ENCODE results near the gene NRIP1.

The NRIP1 gene, protein sequence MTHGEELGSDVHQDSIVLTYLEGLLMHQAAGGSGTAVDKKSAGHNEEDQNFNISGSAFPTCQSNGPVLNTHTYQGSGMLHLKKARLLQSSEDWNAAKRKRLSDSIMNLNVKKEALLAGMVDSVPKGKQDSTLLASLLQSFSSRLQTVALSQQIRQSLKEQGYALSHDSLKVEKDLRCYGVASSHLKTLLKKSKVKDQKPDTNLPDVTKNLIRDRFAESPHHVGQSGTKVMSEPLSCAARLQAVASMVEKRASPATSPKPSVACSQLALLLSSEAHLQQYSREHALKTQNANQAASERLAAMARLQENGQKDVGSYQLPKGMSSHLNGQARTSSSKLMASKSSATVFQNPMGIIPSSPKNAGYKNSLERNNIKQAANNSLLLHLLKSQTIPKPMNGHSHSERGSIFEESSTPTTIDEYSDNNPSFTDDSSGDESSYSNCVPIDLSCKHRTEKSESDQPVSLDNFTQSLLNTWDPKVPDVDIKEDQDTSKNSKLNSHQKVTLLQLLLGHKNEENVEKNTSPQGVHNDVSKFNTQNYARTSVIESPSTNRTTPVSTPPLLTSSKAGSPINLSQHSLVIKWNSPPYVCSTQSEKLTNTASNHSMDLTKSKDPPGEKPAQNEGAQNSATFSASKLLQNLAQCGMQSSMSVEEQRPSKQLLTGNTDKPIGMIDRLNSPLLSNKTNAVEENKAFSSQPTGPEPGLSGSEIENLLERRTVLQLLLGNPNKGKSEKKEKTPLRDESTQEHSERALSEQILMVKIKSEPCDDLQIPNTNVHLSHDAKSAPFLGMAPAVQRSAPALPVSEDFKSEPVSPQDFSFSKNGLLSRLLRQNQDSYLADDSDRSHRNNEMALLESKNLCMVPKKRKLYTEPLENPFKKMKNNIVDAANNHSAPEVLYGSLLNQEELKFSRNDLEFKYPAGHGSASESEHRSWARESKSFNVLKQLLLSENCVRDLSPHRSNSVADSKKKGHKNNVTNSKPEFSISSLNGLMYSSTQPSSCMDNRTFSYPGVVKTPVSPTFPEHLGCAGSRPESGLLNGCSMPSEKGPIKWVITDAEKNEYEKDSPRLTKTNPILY (N-terminal part only)

GRCh38 chr21:15064576-15065391 lies at the start of gene NRIP1:
TSS of gene NRIP1 (minus strand) at chr21:15065000. CDS start at chr21:14968192, 96,808 bp downstream.
- in situ Hi-C loops (cut with HindIII; ENCODE audit: low pct_ligation_motif_present, low sequenced_read_pairs) = no loop called here
- H3K27me3 ChIP-seq (replicated peaks) = no peaks in the 10 kb centered on the region
- peaks cover 6% of the 10 kb centered on the region for H3K36me3 ChIP-seq (replicated peaks)
- H3K27ac ChIP-seq = peak within 1 kb of the TSS; percentile 90
- TF ChIP-seq, protein P1, sequence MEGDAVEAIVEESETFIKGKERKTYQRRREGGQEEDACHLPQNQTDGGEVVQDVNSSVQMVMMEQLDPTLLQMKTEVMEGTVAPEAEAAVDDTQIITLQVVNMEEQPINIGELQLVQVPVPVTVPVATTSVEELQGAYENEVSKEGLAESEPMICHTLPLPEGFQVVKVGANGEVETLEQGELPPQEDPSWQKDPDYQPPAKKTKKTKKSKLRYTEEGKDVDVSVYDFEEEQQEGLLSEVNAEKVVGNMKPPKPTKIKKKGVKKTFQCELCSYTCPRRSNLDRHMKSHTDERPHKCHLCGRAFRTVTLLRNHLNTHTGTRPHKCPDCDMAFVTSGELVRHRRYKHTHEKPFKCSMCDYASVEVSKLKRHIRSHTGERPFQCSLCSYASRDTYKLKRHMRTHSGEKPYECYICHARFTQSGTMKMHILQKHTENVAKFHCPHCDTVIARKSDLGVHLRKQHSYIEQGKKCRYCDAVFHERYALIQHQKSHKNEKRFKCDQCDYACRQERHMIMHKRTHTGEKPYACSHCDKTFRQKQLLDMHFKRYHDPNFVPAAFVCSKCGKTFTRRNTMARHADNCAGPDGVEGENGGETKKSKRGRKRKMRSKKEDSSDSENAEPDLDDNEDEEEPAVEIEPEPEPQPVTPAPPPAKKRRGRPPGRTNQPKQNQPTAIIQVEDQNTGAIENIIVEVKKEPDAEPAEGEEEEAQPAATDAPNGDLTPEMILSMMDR (IDR thresholded peaks at IDR 0.05; ENCODE audit: low read depth, low read length, missing control alignments) = no peak
- peak; percentile 88 for DNase-seq
- peak within 1 kb of the TSS; percentile 71 for H3K4me3 ChIP-seq (ENCODE audit: low read depth, low read length)

DNA sequence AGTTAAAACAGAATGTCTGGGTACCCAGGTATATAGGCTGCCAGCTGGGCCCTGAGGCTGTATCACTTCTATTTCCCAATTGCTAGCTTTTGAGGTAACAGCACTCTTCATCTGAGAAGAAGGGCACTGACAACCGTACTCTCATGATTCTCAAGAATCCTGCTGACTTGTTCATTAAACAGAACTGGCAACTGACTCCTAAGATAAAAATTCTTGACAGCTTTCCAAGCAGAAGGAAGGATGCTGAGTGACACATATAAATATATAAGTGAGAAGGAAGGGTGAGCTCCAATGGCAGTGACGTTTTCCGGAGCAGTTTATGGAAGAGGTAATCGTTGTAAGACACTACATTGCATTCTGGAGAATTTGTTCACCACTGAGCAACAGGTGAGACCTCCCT lies 48.1 kb upstream of the NRIP1 start:
- Histone ChIP-seq H3K36me3 (replicated peaks) (no peaks in the 10 kb centered on the region), H3K4me3 (ENCODE audit: low read depth, low read length) (no peak overlapping the region), H3K27ac (no peak overlapping the region), H3K27me3 (replicated peaks) (no peaks in the 10 kb centered on the region)
- in situ Hi-C loops (cut with HindIII; ENCODE audit: low pct_ligation_motif_present, low sequenced_read_pairs) = no loop called here
- no peak for DNase-seq
- TF ChIP-seq, protein P1 (IDR thresholded peaks at IDR 0.05; ENCODE audit: low read depth, low read length, missing control alignments) = no peak

DNA sequence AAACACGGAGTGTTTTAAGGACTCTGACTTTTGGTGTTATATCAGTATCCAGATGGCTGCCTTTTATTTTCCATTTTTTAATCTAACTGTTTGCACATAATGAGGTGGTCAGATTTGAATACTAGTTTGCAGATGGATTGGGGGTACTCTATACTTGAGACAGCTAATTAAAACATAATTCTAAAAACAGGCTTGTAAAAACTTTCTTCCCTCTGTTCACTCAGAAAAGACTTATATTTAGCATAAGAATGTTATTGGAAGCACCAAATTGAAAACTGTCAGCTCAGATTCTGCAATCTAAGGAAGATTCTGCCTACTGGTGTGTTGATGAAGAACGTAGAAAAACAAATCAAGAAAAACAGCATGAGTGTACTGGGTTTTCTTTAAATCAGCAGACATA lies 44.0 kb upstream of the NRIP1 start:
- DNase-seq = no peak
- TF ChIP-seq, protein P1 (IDR thresholded peaks at IDR 0.05; ENCODE audit: low read depth, low read length, missing control alignments) = no peak
- H3K4me3 ChIP-seq (ENCODE audit: low read depth, low read length) = no peak overlapping the region
- H3K36me3 ChIP-seq (replicated peaks) = no peaks in the 10 kb centered on the region
- H3K27ac ChIP-seq = no peak overlapping the region
- no peaks in the 10 kb centered on the region for H3K27me3 ChIP-seq (replicated peaks)
- in situ Hi-C loops (cut with HindIII; ENCODE audit: low pct_ligation_motif_present, low sequenced_read_pairs) = no loop called here

DNA sequence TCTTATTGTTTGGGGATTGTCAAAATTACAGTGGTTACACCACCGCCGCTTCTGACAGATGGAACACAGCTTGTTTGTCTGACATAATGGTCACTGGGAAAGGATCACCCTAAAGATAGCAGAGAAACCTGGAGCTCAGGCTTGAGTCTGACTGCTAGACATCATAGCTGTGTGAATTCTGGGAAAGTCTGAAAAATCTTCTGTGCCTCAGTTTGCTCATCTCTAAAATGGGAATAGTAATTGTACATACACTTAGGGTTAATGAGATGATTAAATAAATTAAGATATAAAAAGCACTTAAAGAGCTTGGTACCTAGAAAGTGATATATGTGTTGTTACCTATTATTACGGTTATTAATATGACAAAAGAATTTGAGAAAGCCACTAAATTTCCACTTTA lies 39.7 kb upstream of the NRIP1 start:
- no peak for DNase-seq
- in situ Hi-C loops (cut with HindIII; ENCODE audit: low pct_ligation_motif_present, low sequenced_read_pairs) = no loop called here
- TF ChIP-seq, protein P1 (IDR thresholded peaks at IDR 0.05; ENCODE audit: low read depth, low read length, missing control alignments) = no peak
- Histone ChIP-seq H3K27ac (no peak overlapping the region), H3K36me3 (replicated peaks) (no peaks in the 10 kb centered on the region), H3K4me3 (ENCODE audit: low read depth, low read length) (no peak overlapping the region), H3K27me3 (replicated peaks) (no peaks in the 10 kb centered on the region)

GRCh38 chr21:15098908-15099307 lies 34.1 kb upstream of the NRIP1 start:
- no peak overlapping the region for H3K4me3 ChIP-seq (ENCODE audit: low read depth, low read length)
- H3K27ac ChIP-seq = no peak overlapping the region
- TF ChIP-seq, protein P1 (IDR thresholded peaks at IDR 0.05; ENCODE audit: low read depth, low read length, missing control alignments) = no peak
- H3K36me3 ChIP-seq (replicated peaks) = no peaks in the 10 kb centered on the region
- DNase-seq = no peak
- in situ Hi-C loops (cut with HindIII; ENCODE audit: low pct_ligation_motif_present, low sequenced_read_pairs) = no loop called here
- H3K27me3 ChIP-seq (replicated peaks) = no peaks in the 10 kb centered on the region

Data from brain microvascular endothelial cell (primary cell).